ENCODE data around the gene TP53INP2.
"Not testable (repeated sequence)": the region's sequence is repeated elsewhere in the genome, so short reads cannot be mapped to it uniquely, and the experiment has no call there.

TP53INP2 gene

DNA sequence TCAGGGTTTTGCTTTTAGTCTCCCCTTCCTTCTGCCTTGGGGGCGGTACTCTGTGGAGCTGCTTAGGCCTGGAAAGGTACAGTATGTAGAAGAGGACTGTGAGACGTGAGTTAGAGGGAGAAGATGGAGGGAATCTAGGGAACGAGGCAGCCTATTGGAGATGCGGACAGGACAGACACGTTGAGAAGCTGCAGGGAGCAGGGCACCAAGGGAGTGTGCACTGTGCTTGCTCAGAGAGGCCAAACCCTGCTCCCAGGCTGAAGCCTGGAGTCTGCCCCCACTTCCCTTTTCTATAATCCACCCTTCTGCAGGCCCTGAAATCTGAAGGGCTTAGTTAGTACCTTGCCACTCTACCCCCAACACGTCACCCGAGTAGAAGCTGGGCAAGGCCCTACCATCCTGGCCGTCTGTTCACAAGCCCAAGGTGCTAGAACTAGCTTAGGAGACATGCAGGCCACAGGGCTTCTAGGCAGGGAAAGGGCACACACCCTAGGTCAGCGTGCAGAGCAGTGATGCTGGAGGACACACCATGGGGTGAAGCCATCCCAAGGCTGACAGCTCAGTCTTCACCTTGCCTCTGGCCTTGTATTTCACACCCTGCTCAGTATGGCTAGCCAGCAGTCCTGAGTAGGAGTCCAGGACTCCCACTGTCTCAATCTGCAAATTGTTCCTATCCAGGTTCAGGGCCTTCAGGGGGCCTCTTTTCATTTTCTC, 6.9 kb downstream of the TP53INP2 start:
- TF ChIP-seq, protein P1, sequence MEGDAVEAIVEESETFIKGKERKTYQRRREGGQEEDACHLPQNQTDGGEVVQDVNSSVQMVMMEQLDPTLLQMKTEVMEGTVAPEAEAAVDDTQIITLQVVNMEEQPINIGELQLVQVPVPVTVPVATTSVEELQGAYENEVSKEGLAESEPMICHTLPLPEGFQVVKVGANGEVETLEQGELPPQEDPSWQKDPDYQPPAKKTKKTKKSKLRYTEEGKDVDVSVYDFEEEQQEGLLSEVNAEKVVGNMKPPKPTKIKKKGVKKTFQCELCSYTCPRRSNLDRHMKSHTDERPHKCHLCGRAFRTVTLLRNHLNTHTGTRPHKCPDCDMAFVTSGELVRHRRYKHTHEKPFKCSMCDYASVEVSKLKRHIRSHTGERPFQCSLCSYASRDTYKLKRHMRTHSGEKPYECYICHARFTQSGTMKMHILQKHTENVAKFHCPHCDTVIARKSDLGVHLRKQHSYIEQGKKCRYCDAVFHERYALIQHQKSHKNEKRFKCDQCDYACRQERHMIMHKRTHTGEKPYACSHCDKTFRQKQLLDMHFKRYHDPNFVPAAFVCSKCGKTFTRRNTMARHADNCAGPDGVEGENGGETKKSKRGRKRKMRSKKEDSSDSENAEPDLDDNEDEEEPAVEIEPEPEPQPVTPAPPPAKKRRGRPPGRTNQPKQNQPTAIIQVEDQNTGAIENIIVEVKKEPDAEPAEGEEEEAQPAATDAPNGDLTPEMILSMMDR (IDR thresholded peaks at IDR 0.05; ENCODE audit: low read depth, low read length, missing control alignments): no peak
- DNase-seq (ENCODE audit: low read depth): no peak
- no peak overlapping the region for H3K4me3 ChIP-seq (ENCODE audit: low read depth, low read length)
- in situ Hi-C loops (cut with HindIII; ENCODE audit: low sequenced_read_pairs): no loop called here

- in situ Hi-C loops (cut with HindIII; ENCODE audit: low sequenced_read_pairs): no loop called here
- TF ChIP-seq, protein P1 (IDR thresholded peaks at IDR 0.05; ENCODE audit: low read depth, low read length, missing control alignments): no peak
- no peak overlapping the region for H3K4me3 ChIP-seq (ENCODE audit: low read depth, low read length)
Observed at GRCh38 chr20:34711813-34712430, 7.8 kb downstream of the TP53INP2 start.

DNA sequence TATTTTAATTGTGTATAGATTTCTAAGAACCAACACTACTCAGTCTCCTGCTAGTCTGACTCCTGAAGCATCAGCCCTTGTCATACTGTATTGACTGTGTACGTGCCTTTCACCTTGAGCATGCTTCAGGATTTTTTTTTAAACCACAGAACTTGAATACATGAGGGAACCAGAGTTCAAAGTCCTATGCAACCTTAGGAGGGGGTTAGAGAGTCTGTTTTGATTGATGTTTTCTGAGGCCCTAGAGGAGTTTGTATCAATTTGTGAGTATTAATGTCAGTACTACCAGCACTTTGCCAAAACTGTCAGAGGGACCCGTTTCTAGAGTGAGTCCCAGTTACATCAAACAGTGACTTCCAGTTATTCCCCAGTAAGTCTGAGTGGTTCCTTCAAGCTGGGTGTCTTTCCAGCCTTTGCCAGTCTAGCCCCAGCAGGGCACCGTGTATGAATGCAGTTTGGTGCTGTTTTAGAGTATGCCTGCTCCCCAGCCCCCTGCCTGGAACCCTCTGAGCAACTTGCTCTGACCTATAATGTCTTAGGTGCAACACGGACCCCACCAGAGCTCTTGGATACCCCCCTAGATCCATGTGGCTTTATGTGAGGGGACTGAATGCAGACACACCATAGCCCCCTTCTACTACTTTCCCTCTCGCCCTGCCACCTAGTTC, 8.5 kb downstream of the TP53INP2 start:
- H3K4me3 ChIP-seq (ENCODE audit: low read depth, low read length): no peak overlapping the region
- in situ Hi-C loops (cut with HindIII; ENCODE audit: low sequenced_read_pairs): no loop called here
- TF ChIP-seq, protein P1 (IDR thresholded peaks at IDR 0.05; ENCODE audit: low read depth, low read length, missing control alignments): no peak
- no peak for DNase-seq (ENCODE audit: low read depth)

More at GRCh38 chr20:34711813-34712430, 7.8 kb downstream of the TP53INP2 start:
- no peak for DNase-seq (ENCODE audit: low read depth)

GRCh38 chr20:34713194-34713943, 9.2 kb downstream of the TP53INP2 start:
- peak; percentile 96 for DNase-seq (ENCODE audit: low read depth)
- no peak overlapping the region for H3K4me3 ChIP-seq (ENCODE audit: low read depth, low read length)
- TF ChIP-seq, protein P1 (IDR thresholded peaks at IDR 0.05; ENCODE audit: low read depth, low read length, missing control alignments): no peak
- in situ Hi-C loops (cut with HindIII; ENCODE audit: low sequenced_read_pairs): no loop called here

GRCh38 chr20:34713944-34714515, 9.9 kb downstream of the TP53INP2 start:
- DNase-seq (ENCODE audit: low read depth); in situ Hi-C loops (cut with HindIII; ENCODE audit: low sequenced_read_pairs); H3K4me3 ChIP-seq (ENCODE audit: low read depth, low read length): not testable (repeated sequence)

DNA sequence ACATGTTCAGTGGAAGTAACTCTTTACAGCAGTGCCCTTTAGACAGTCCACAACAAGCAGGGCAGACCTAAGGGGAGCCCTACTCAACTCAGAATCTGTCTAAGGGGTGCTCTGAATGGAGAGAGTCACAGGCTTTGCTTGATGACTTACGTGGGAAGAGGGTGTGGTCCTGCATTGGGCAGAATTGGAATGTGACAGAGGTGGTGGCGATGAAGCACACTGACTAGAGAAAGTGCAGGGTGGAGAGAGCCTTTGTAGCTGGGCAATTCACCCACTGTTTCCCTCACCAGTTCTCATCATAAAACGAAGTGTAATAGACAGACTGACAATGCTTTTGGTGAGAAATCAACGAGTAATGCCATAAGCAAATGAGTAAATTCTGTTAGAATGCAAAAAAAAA, 11.2 kb downstream of the TP53INP2 start:
- TF ChIP-seq, protein P1 (IDR thresholded peaks at IDR 0.05; ENCODE audit: low read depth, low read length, missing control alignments): no peak
- no peak overlapping the region for H3K4me3 ChIP-seq (ENCODE audit: low read depth, low read length)
- DNase-seq (ENCODE audit: low read depth): no peak
- in situ Hi-C loops (cut with HindIII; ENCODE audit: low sequenced_read_pairs): no loop called here
